ENCODE data around the gene PPP1R14D.

Gene PPP1R14D

GRCh38 chr15:40815042-40815698 is 13.3 kb downstream of the PPP1R14D start:
- no peak for DNase-seq

GRCh38 chr15:40812721-40813425 is 15.6 kb downstream of the PPP1R14D start:
- DNase-seq: no peak

- no peak for DNase-seq
Measured at GRCh38 chr15:40808861-40809450, 19.6 kb downstream of the PPP1R14D start.

GRCh38 chr15:40807888-40808461 is 20.5 kb downstream of the PPP1R14D start:
- DNase-seq: no peak

- peak; percentile 95 for DNase-seq
Measured at GRCh38 chr15:40807028-40807887, 21.2 kb downstream of the PPP1R14D start, which contains the start of the genes DNAJC17 and ZFYVE19. DNAJC17 (minus strand) TSS chr15:40807473; CDS start chr15:40807446, 27 bp downstream. ZFYVE19 (plus strand) TSS chr15:40807089; CDS start chr15:40807590, 501 bp downstream.

GRCh38 chr15:40806672-40807027 is 21.9 kb downstream of the PPP1R14D start:
- no peak for DNase-seq

GRCh38 chr15:40803688-40804087 is 24.8 kb downstream of the PPP1R14D start:
- DNase-seq: no peak

- no peak for DNase-seq
Measured at GRCh38 chr15:40803076-40803475, 25.4 kb downstream of the PPP1R14D start.

GRCh38 chr15:40799523-40799922 is 29.0 kb downstream of the PPP1R14D start:
- DNase-seq: no peak

- DNase-seq: no peak
Measured at GRCh38 chr15:40796512-40796911, 32.0 kb downstream of the PPP1R14D start.

GRCh38 chr15:40796041-40796440 is 32.5 kb downstream of the PPP1R14D start:
- DNase-seq: no peak

- peak; percentile 18 for DNase-seq
Measured at GRCh38 chr15:40793216-40793989, 35.1 kb downstream of the PPP1R14D start.

GRCh38 chr15:40792394-40792793 is 36.1 kb downstream of the PPP1R14D start:
- DNase-seq: no peak

- DNase-seq: no peak
Measured at GRCh38 chr15:40790718-40791117, 37.8 kb downstream of the PPP1R14D start.

GRCh38 chr15:40789999-40790398 is 38.5 kb downstream of the PPP1R14D start:
- DNase-seq: no peak

GRCh38 chr15:40789119-40789518 is 39.4 kb downstream of the PPP1R14D start:
- DNase-seq: no peak

- peak; percentile 27 for DNase-seq
Measured at GRCh38 chr15:40787991-40788390, 40.5 kb downstream of the PPP1R14D start.

GRCh38 chr15:40787344-40787841 is 41.1 kb downstream of the PPP1R14D start:
- DNase-seq: peak; percentile 89

- DNase-seq: no peak
Measured at GRCh38 chr15:40785814-40786213, 42.7 kb downstream of the PPP1R14D start.

GRCh38 chr15:40785164-40785563 is 43.3 kb downstream of the PPP1R14D start:
- no peak for DNase-seq

GRCh38 chr15:40782609-40783227 is 45.8 kb downstream of the PPP1R14D start:
- DNase-seq: peak; percentile 75
